ENCODE results near the gene FAM241A.

FAM241A gene

GRCh38 chr4:112136551-112136950 lies 8.7 kb upstream of the FAM241A start:
- H3K9ac ChIP-seq (ENCODE audit: low read depth, low read length, poor library complexity, severe bottlenecking): no peak overlapping the region
- H3K27me3 ChIP-seq (ENCODE audit: insufficient read depth, low read length, poor library complexity, severe bottlenecking): no peaks in the 10 kb centered on the region
- no peaks in the 10 kb centered on the region for H3K36me3 ChIP-seq (ENCODE audit: insufficient read depth, low read length)
- H3K79me2 ChIP-seq (ENCODE audit: insufficient read depth, low read length): no peaks in the 10 kb centered on the region
- H3K9me2 ChIP-seq (replicated peaks; ENCODE audit: low read depth, low read length): no peaks in the 10 kb centered on the region
- H3K9me3 ChIP-seq (ENCODE audit: insufficient read depth, low read depth, low read length): no peaks in the 10 kb centered on the region
- TF ChIP-seq EZH2phosphoT487 (IDR thresholded peaks at IDR 0.05; ENCODE audit: borderline replicate concordance): no peak
- no peaks in the 10 kb centered on the region for H3F3A ChIP-seq (ENCODE audit: low read depth)
- no peak overlapping the region for H2AFZ ChIP-seq (ENCODE audit: low read length)
- H3K4me2 ChIP-seq (ENCODE audit: low read depth, low read length, poor library complexity, severe bottlenecking): no peak overlapping the region
- peaks cover 4% of the 10 kb centered on the region for H3K4me1 ChIP-seq (ENCODE audit: insufficient read depth, low read length, poor library complexity, severe bottlenecking)
- H4K20me1 ChIP-seq (ENCODE audit: insufficient read depth, low read length, poor library complexity, severe bottlenecking): no peaks in the 10 kb centered on the region
- H3K4me3 ChIP-seq (ENCODE audit: low read length, poor library complexity, severe bottlenecking): no peak overlapping the region

GRCh38 chr4:112138538-112138937 lies 6.7 kb upstream of the FAM241A start:
- Histone ChIP-seq H3K4me3 (ENCODE audit: low read length, poor library complexity, severe bottlenecking) (no peak overlapping the region), H3K9ac (ENCODE audit: low read depth, low read length, poor library complexity, severe bottlenecking) (no peak overlapping the region), H3K9me3 (ENCODE audit: insufficient read depth, low read depth, low read length) (no peaks in the 10 kb centered on the region), H3K36me3 (ENCODE audit: insufficient read depth, low read length) (no peaks in the 10 kb centered on the region), H3K79me2 (ENCODE audit: insufficient read depth, low read length) (no peaks in the 10 kb centered on the region), H3K4me2 (ENCODE audit: low read depth, low read length, poor library complexity, severe bottlenecking) (no peak overlapping the region), H4K20me1 (ENCODE audit: insufficient read depth, low read length, poor library complexity, severe bottlenecking) (no peaks in the 10 kb centered on the region), H3F3A (ENCODE audit: low read depth) (no peaks in the 10 kb centered on the region), H3K4me1 (ENCODE audit: insufficient read depth, low read length, poor library complexity, severe bottlenecking) (peaks cover 4% of the 10 kb centered on the region), H2AFZ (ENCODE audit: low read length) (no peak overlapping the region), H3K9me2 (replicated peaks; ENCODE audit: low read depth, low read length) (no peaks in the 10 kb centered on the region), H3K27me3 (ENCODE audit: insufficient read depth, low read length, poor library complexity, severe bottlenecking) (no peaks in the 10 kb centered on the region)
- TF ChIP-seq CTCF (conservative IDR thresholded peaks at IDR 0.05; ENCODE audit: low read length) (no peak), EZH2phosphoT487 (IDR thresholded peaks at IDR 0.05; ENCODE audit: borderline replicate concordance) (no peak)

- H3K79me2 ChIP-seq (ENCODE audit: insufficient read depth, low read length): no peaks in the 10 kb centered on the region
- H3F3A ChIP-seq (ENCODE audit: low read depth): no peaks in the 10 kb centered on the region
- H3K36me3 ChIP-seq (ENCODE audit: insufficient read depth, low read length): no peaks in the 10 kb centered on the region
- no peak overlapping the region for H3K4me2 ChIP-seq (ENCODE audit: low read depth, low read length, poor library complexity, severe bottlenecking)
- no peak overlapping the region for H3K9ac ChIP-seq (ENCODE audit: low read depth, low read length, poor library complexity, severe bottlenecking)
- no peaks in the 10 kb centered on the region for H4K20me1 ChIP-seq (ENCODE audit: insufficient read depth, low read length, poor library complexity, severe bottlenecking)
- H3K9me3 ChIP-seq (ENCODE audit: insufficient read depth, low read depth, low read length): no peaks in the 10 kb centered on the region
- H3K4me1 ChIP-seq (ENCODE audit: insufficient read depth, low read length, poor library complexity, severe bottlenecking): peaks cover 8% of the 10 kb centered on the region
- peak overlapping the region; percentile 18; the same call in 1 of the 2 replicates for H2AFZ ChIP-seq (ENCODE audit: low read length)
- TF ChIP-seq EZH2phosphoT487 (IDR thresholded peaks at IDR 0.05; ENCODE audit: borderline replicate concordance) (no peak), CTCF (conservative IDR thresholded peaks at IDR 0.05; ENCODE audit: low read length) (no peak)
- no peak overlapping the region for H3K4me3 ChIP-seq (ENCODE audit: low read length, poor library complexity, severe bottlenecking)
- no peaks in the 10 kb centered on the region for H3K27me3 ChIP-seq (ENCODE audit: insufficient read depth, low read length, poor library complexity, severe bottlenecking)
- H3K9me2 ChIP-seq (replicated peaks; ENCODE audit: low read depth, low read length): no peaks in the 10 kb centered on the region
These were observed 4.7 kb upstream of the FAM241A start for GRCh38 chr4:112140536-112140935.

- Histone ChIP-seq H4K20me1 (ENCODE audit: insufficient read depth, low read length, poor library complexity, severe bottlenecking) (no peaks in the 10 kb centered on the region), H3K36me3 (ENCODE audit: insufficient read depth, low read length) (no peaks in the 10 kb centered on the region), H3K4me1 (ENCODE audit: insufficient read depth, low read length, poor library complexity, severe bottlenecking) (peaks cover 11% of the 10 kb centered on the region), H3K9ac (ENCODE audit: low read depth, low read length, poor library complexity, severe bottlenecking) (no peak overlapping the region), H3K9me3 (ENCODE audit: insufficient read depth, low read depth, low read length) (no peaks in the 10 kb centered on the region), H3F3A (ENCODE audit: low read depth) (no peaks in the 10 kb centered on the region), H3K27me3 (ENCODE audit: insufficient read depth, low read length, poor library complexity, severe bottlenecking) (no peaks in the 10 kb centered on the region), H3K79me2 (ENCODE audit: insufficient read depth, low read length) (peaks cover 4% of the 10 kb centered on the region), H3K4me2 (ENCODE audit: low read depth, low read length, poor library complexity, severe bottlenecking) (no peak overlapping the region), H2AFZ (ENCODE audit: low read length) (no peak overlapping the region), H3K9me2 (replicated peaks; ENCODE audit: low read depth, low read length) (no peaks in the 10 kb centered on the region), H3K4me3 (ENCODE audit: low read length, poor library complexity, severe bottlenecking) (no peak overlapping the region)
- TF ChIP-seq EZH2phosphoT487 (IDR thresholded peaks at IDR 0.05; ENCODE audit: borderline replicate concordance): no peak
- no peak for TF ChIP-seq CTCF (conservative IDR thresholded peaks at IDR 0.05; ENCODE audit: low read length)
These were observed 3.7 kb upstream of the FAM241A start for GRCh38 chr4:112141366-112142138.

Data from Loucy (cell line).